Measurements from ENCODE around the gene DNAJB14.
A peak's percentile ranks its signal among the peaks of the same experiment; 100 is the strongest.

Gene DNAJB14

DNA sequence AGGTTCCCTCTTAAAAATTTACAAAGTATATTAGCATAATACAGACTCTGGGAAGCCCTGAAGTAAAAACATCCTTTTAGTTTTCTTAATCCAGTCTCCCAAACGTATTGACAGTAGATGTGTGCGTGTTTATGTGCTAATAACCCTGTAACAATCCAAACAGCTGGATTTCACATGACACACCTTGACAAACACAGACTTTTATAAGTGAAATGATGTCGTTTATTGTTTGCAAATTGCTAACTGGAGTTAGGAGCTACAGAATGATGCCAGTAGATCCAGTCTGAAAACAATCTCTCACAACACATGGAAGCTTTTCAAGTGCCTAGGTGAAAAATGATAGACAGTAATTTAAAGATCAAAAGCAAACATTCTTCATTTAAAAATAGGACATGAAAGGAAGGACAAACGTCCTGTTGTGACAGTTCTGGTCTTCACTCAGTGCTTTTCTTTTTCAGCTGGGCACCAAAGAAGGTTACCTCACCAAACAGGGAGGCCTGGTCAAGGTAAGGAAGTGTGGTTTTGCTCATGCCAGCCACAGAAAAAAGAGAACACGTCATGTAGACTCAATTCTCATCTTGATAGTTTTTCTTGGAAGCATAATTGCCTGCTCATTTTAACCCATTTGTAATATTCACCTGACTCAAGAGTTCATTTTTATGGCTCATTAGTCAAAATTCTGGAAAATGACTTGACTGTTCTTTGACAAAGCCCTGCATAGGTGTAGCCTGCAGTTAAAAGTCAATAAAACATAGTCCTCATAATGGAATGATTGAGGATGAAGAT is 85.1 kb downstream of the DNAJB14 start:
- no peak for DNase-seq

DNA sequence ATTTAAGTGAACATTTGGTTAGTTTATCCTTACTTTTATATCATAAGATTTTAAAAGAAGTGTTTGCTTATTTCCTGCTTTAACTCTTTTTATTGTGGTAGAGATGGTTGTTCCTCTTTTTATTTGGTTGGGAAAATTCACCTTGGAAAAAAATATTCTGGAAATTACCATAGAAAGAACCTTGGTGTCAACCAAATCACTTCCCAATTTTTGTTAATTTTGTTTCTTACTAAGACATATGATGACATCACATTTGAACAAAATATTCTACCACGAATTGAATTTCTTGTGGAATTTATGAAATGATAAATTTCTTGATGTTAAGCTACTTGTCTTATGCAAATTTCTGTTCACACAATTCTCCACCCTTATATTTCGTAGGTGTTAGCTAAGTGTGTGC is 85.9 kb downstream of the DNAJB14 start:
- DNase-seq, result no peak

DNA sequence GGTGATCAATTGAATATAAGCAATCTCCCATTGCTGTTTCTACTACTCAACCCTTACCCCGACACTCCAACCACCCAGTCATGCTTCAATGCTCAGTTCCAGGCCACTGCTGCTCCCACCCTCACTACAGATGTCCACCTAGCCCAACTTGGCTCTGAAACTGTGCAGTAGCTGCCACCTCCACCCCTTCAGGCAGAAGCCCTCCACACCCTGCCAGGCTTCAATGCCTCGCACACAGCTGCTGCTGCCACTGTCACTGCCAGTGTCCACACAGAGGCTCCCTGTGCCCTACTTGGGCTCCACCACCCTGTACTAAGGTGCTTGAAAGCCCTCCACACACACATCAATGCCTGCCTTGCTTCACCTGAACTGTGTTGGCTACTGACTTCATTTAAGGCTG is 86.8 kb downstream of the DNAJB14 start:
- DNase-seq, result no peak

DNA sequence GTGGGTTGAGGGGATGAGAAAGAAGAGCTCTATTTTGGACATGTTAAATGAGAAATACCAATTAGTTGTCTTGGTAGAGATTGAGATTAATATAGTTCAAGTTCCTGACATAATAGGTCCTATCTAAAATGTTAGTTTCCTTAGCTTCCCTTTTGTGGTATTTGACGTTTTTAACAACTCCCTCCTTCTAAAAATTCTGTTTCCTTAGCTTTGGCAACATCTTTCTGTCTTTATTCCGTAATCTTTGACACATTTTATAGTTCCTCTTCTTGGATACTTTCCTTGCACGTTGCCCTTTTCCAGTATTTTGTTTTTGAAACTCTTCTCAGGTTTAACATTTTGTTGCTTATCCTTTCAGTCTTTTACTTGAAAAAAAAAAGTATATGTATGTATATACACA is 89.1 kb downstream of the DNAJB14 start:
- no peak for DNase-seq

DNA sequence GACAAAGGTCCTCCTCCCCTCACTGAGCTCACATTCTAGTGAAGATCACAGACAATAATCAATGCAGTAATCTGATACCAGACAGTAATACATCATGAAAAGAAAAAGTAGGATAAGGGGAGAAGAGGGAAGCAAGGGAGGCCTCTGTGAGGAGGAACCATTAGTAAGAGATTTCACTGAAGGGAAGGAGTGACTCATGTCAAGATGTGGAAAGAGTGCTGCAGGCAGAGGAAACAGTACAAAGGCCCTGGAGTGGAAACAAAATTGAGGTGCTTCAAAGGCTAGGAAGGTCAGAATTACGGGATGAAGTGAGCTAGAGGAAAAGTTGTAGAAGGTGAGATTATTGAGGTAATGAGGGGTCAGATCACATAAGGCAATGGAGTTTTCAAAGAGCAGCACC is 90.3 kb downstream of the DNAJB14 start:
- DNase-seq, result peak in 1 of 2 donors; percentile 23

DNA sequence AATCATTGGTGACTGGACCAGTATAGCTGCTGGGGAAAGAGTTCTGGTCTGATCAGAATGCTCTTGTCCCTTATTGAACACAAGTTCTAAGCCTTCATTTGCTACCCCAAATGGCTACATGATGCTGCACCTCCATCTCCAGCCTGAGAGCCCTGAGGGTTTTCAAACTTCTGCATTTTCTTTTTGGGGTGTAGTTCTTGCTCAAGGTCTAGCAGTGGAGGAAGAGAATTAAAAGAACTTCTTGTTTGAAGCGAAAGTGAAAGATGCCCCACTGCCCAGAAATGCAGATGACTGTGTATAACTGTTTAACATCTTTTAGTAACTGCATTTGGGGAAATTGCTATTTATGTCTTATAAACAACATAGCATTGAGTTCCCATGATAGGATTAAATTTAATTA is 90.7 kb downstream of the DNAJB14 start:
- peak; percentile 21 to 30 for DNase-seq

DNA sequence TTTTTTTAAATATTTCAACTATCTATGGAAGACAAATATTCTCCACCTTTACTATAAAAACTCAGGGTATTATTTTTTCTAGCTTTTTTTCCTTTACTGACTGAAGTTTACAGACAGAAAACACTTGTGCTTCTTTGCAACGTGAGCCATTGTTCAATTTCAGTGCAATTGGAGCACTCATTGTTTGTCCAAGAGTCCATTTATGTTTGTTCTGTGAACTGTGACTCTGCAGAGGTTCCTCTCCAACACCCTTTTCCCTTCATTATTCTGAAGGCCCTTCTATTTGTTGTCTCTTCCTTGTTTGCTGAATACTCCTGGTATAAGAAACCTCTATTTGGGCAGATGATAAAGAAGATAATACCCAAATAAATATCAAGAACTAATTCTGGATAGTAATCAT is 92.4 kb downstream of the DNAJB14 start:
- DNase-seq, result no peak

DNA sequence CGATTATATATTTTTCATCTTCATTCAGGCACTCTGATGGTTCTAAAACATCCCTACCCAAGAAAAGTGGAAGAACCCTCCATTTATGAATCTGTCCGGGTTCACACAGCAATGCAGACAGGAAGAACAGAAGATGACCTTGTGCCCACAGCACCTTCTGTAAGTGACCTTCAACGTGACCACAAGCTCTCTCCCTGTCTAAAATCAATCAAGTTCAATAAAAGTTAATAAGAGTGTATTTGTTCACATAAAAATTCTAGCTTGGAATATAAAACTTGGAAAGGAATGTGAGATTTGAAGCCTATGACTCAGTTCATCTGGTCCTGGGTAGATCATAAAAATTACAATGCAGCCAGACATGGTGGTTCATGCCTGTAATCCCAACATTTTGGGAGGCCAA is 93.2 kb downstream of the DNAJB14 start:
- DNase-seq, result no peak

DNA sequence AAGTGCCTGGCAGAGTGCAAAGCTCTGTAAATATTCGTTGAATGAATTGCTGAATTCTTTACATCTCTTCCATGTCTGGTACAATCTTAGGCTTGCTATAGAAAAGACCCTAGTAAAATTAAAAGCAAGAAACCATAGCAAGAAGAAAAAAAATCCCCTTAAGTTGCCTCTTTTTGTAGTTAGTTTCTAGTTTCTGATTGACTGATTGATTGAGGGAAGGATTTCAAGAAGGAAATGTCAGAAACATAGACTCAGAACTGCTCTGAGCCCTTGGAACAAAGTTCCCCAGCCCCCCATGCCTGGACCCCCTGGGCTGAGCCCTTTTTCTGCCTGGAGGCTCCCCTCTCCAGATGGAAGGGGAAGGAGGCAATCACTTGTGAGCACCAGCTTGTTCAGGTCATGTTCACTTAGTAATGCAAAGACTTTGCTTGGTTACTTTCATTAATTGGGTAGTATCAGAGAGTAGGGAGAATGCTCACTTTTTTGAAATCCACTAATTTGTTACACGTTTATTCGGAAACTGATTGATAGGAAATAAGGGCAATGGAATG is 94.1 kb downstream of the DNAJB14 start:
- no peak for DNase-seq

DNA sequence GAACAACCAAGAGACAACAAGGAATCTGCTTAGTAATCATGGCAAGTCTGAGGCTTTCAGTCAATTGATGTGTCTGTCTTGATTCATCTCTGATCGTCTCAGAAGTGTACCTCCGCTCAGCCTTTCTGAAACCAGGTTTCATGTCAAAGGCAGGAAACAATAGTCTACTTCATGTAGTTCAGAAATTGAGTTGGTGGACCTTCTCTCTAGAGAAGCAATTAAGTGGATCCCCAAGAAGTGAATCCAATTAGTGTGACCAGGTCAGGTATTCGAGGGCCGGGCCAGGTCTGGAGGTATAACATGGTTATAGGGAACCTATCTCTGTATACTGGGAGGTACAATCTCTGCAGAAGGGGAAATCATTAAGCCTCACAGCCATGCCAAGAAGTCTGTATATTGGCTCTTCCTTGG is 97.8 kb downstream of the DNAJB14 start:
- DNase-seq, result no peak

DNA sequence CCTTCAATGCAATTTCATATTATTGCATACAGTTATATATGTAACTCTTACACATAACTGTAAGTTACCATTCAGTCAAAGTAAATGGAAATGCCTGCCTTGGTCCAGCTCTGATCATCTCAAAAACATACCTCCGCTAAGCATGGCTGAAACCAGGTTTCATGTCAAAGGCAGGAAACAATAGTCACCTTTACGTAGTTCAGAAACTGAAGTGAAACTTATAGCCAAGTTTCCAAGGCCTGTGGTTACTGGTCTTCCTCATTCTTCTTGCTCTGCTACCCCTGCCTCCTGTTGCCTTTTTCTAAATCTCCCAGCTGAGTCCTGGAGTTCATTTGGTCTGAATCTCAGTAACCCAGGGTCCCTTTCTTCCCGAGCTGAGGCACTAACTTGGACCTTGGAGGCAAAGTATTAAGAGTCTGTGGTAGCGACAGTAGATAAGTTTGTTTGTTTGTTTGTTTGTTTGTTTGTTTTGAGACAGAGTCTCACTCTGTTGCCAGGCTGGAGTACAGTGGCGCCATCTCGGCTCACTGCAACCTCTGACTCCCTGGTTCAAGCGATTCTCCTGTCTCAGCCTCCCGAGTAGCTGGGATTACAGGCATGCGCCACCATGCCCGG is 98.9 kb downstream of the DNAJB14 start:
- peak in 1 of 2 donors; percentile 45 for DNase-seq

DNA sequence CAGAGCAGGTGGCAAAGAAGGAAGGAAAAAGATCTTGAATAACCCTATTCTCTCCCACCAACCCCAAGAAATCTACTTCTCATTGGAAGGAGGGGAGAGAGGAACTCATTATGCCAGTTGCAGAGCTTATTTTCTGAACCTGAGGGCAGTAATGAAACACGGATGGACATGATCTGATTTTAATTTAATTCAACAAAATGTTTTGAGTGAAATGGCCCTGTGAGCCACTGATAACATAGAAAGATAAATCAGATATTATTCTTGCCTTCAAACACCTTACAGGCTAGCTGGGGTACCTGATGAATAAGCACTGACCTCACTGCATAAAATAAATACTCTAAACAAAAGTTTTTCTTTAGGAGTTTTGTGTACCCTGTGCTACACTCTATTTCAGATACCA is 99.5 kb downstream of the DNAJB14 start:
- no peak for DNase-seq

Data from CD4-positive, alpha-beta T cell treated with Interleukin-4 for 1 hour (primary cell).